Heart right ventricle (tissue), 16 donors: ENCODE results near the gene KIF1A. TPM values are rescaled to one million over a fixed set of nuclear protein-coding genes. Genes with fewer than 3 reads are reported as not detected.

Source experiments
- ATAC-seq, 8 donors: fragments of 200-7000 bp; cut with Tn5 transposase; one replicate each; pipeline ENCODE4 v1.9.1; 2020; ENCODE audit warnings: mild to moderate bottlenecking in 8 of 8, moderate library complexity in 8 of 8, moderate number of reproducible peaks in 1 of 8
- DNase-seq, 2 donors: peaks; one replicate each; pipeline ENCODE4 v3.0.0-alpha.2; 2020
- H3K27ac ChIP-seq, 10 donors: fragments of 200-600 bp; sonication (generic) in 2 of 10; one replicate each; pipeline versions ENCODE4 v1.5.0 to v1.8.0; 2020 to 2022; ENCODE audit warnings: mild to moderate bottlenecking in 3 of 10
- H3K27me3 ChIP-seq, 7 donors: fragments of 200-600 bp; one replicate each; pipeline ENCODE4 v1.8.0; 2021 to 2022; ENCODE audit warnings: mild to moderate bottlenecking in 2 of 7
- H3K36me3 ChIP-seq, 9 donors: fragments of 200-600 bp; sonication (generic) in 1 of 9; one replicate each; pipeline versions ENCODE4 v1.5.0 to v1.8.0; 2020 to 2022; ENCODE audit warnings: mild to moderate bottlenecking in 2 of 9
- H3K4me1 ChIP-seq, 9 donors: fragments of 200-600 bp; sonication (generic) in 1 of 9; one replicate each; pipeline versions ENCODE4 v1.5.0 to v1.8.0; 2020 to 2022; ENCODE audit warnings: mild to moderate bottlenecking in 4 of 9
- H3K4me3 ChIP-seq, 10 donors: fragments of 200-600 bp; sonication (generic) in 2 of 10; one replicate each; pipeline versions ENCODE4 v1.5.0 to v1.8.0; 2020 to 2022; ENCODE audit warnings: mild to moderate bottlenecking in 7 of 10, moderate library complexity in 2 of 10
- H3K9me3 ChIP-seq, 11 donors: fragments of 200-600 bp in 10 of 11; sonication (generic) in 2 of 11; one replicate each; pipeline versions ENCODE4 v1.5.0 to v1.8.0; 2013 to 2022; ENCODE audit warnings: mild to moderate bottlenecking in 2 of 11, control low read depth in 1 of 11, moderate library complexity in 1 of 11
- WGBS, 2 donors: extraction: QIAGEN DNeasy Blood & Tissue Kit; methylation state at CpG; one replicate each; pipeline ENCODE4 v1.1.7; 2013; ENCODE audit warnings: inconsistent platforms in 1 of 2; 5-methylcytosine and 5-hydroxymethylcytosine counted together
- intact Hi-C, 10 donors: fragments of 100-400 bp; cut with DNase I; formaldehyde crosslinking; loops; one replicate each; pipeline versions ENCODE4 v1.11.1 to v1.14.2; 2022
- polyA plus RNA-seq, 2 donors: library from polyadenylated mRNA; stranded (reverse); fragments of 200-250 nt; gene quantifications; one replicate each; pipeline ENCODE4 v1.2.3, GENCODE V29; 2013
- total RNA-seq, 10 donors: library from RNA; stranded (reverse); fragmentation: NEBNext Ultra II Directional in 3 of 10; extraction: Animal tissue kit (Norgen Biotek cat#: 25700) in 3 of 10; gene quantifications; one replicate each; pipeline versions ENCODE4 v1.2.1 to v1.2.4, GENCODE V29; 2021 to 2023
- TF ChIP-seq, protein P1 (sequence below), 9 donors: fragments of 200-600 bp; sonication (generic) in 2 of 9; IDR thresholded peaks; one replicate each; pipeline versions ENCODE4 v1.5.0 to v1.8.0; 2021 to 2022; ENCODE audit warnings: antibody characterized with exemption in 9 of 9, mild to moderate bottlenecking in 5 of 9, moderate library complexity in 1 of 9
- donor health status: Arrhythmogenic right ventricular cardiomyopathy.
- donor health status: ischemic (EF 13 %, LVEDD 7.1; RV severe dilation, severe dysfunction).
- donor health status: healthy with polysubstance abuse.
- donor health status: DM: no; HTN: yes; CAD: no.
- donor health status: DM: no; HTN: no; CAD: no.
- donor health status: ischemic (EF 25% LVEDD 6.9; RV normal size, moderate dysfunction).
- donor health status: ischemic (EF 25% LVEDD 5.7; RV mildly dilated, moderate dysfunction).
- donor health status: healthy.
- donor health status: DM: yes; HTN: yes; CAD: no.
- donor health status: Ischemic cardiomyopathy.
- donor health status: ischemic (EF 35%, LVEDD 5.7; RV mildly dilated, moderate dysfunction).
- donor health status: nonischemic (EF 11% LVEDD 7.7; RV severe dilation, severe dysfunction).
- donor health status: DM: yes; HTN: yes; CAD: no.
- donor health status: PGD.
- donor health status: ischemic (EF 29% LVEDD 5.4; RV normal size, mild dysfunction).
- donor health status: nonischemic (EF 23%, LVEDD 6.1; RV moderate dilation, normal function).

Gene KIF1A
- total and polyA plus RNA-seq, 12 donors = 0.37 to 21.4 (median 1.4) TPM

DNA sequence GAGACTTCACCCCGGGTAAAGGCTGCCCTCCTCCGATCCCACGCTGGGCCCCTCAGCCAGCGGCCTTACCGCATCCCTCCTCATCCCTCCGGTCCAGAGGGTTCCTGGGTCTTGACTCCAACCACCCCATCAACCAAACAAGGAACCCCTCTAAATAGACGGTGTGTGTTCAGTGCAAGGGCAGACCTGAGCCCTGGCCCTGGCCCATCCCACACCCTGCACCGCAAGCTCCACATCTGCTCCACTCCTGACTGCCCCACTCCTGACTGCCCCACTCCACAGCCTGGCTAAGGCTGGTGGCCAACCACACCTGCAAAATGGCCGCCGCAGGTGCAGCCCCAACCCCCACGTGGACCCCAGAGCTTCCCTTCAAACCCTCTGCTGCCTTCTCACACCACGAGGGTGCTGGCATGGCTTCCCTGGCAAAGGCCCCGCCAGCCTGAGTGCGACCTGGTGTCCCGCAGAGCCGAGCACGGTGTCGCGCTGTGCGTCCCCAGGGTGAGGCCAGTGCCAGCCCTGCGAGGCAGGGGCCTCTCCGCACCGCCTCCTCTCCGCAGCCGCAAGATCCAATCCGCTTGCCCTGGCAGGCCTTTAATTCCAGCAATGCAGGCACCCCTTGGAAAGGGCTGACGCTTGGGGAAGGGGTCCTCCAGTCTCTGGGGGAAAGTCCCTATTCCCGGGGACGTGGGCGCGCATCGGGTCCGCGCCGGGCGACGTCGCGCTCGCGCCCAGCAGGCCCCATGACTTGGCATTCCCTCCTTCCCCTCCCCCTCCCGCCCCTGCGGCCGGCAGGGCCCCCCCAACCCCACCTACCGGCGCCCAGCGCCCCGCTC is 1.5 kb downstream of the KIF1A start:
- Histone ChIP-seq H3K9me3 (peaks cover 0 to 21% (median 0%) of the 10 kb centered on the region in 11 donors), H3K36me3 (no peaks in the 10 kb centered on the region), H3K4me3 (peak overlapping the region in 9 of 10 donors; percentile 16 to 46 (median 34)), H3K27me3 (peaks cover 23 to 66% (median 59%) of the 10 kb centered on the region in 7 donors), H3K4me1 (peaks cover 0 to 23% (median 19%) of the 10 kb centered on the region in 9 donors), H3K27ac (no peak overlapping the region)
- intact Hi-C loops = no loop called here
- ATAC-seq = peak in 1 of 8 donors; percentile 40
- TF ChIP-seq, protein P1, sequence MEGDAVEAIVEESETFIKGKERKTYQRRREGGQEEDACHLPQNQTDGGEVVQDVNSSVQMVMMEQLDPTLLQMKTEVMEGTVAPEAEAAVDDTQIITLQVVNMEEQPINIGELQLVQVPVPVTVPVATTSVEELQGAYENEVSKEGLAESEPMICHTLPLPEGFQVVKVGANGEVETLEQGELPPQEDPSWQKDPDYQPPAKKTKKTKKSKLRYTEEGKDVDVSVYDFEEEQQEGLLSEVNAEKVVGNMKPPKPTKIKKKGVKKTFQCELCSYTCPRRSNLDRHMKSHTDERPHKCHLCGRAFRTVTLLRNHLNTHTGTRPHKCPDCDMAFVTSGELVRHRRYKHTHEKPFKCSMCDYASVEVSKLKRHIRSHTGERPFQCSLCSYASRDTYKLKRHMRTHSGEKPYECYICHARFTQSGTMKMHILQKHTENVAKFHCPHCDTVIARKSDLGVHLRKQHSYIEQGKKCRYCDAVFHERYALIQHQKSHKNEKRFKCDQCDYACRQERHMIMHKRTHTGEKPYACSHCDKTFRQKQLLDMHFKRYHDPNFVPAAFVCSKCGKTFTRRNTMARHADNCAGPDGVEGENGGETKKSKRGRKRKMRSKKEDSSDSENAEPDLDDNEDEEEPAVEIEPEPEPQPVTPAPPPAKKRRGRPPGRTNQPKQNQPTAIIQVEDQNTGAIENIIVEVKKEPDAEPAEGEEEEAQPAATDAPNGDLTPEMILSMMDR (IDR thresholded peaks at IDR 0.05) = no peak
- WGBS, 2 donors = 20 to 24% methylated on average over 43 to 48 of the region's 48 CpGs
- no peak for DNase-seq

- peaks cover 23 to 58% (median 51%) of the 10 kb centered on the region in 7 donors for H3K27me3 ChIP-seq
- DNase-seq = no peak
- peaks cover 0 to 23% (median 19%) of the 10 kb centered on the region in 9 donors for H3K4me1 ChIP-seq
- 83 to 88% methylated on average over 19 of the region's 19 CpGs for WGBS, 2 donors
- peaks cover 0 to 13% (median 0%) of the 10 kb centered on the region in 11 donors for H3K9me3 ChIP-seq
- intact Hi-C loops = no loop called here
- no peak overlapping the region for H3K27ac ChIP-seq
- TF ChIP-seq, protein P1 (IDR thresholded peaks at IDR 0.05) = no peak
- no peaks in the 10 kb centered on the region for H3K36me3 ChIP-seq
- ATAC-seq = no peak
- H3K4me3 ChIP-seq = no peak overlapping the region
These were observed 2.3 kb downstream of the KIF1A start for GRCh38 chr2:240817496-240818292.

- peak in 1 of 8 donors; percentile 10 for ATAC-seq
- Histone ChIP-seq H3K27me3 (peaks cover 23 to 52% (median 43%) of the 10 kb centered on the region in 7 donors), H3K9me3 (peaks cover 0 to 18% (median 0%) of the 10 kb centered on the region in 11 donors), H3K36me3 (no peaks in the 10 kb centered on the region), H3K4me1 (peaks cover 0 to 23% (median 19%) of the 10 kb centered on the region in 9 donors), H3K4me3 (no peak overlapping the region), H3K27ac (no peak overlapping the region)
- TF ChIP-seq, protein P1 (IDR thresholded peaks at IDR 0.05) = no peak
- WGBS, 2 donors = 80 to 83% methylated on average over 12 of the region's 12 CpGs
- intact Hi-C loops = no loop called here
- DNase-seq = no peak
These were observed 3.2 kb downstream of the KIF1A start for GRCh38 chr2:240816584-240817495.
